HG02885 (cell line): ENCODE measurements around the gene ARHGAP30.
A peak's percentile ranks its signal among the peaks of the same experiment; 100 is the strongest.
"Not testable (repeated sequence)": the region's sequence is repeated elsewhere in the genome, so short reads cannot be mapped to it uniquely, and the experiment has no call there.

Source experiments
- ATAC-seq: cut with Tn5 transposase; IDR thresholded peaks from one replicate; pipeline ENCODE4 v1.9.1; 2021; ENCODE audit warnings: mild to moderate bottlenecking; ENCODE audit not compliant: unreplicated experiment, poor library complexity

ARHGAP30 gene

GRCh38 chr1:161019111-161019660 is 50.5 kb downstream of the ARHGAP30 start:
- not testable (repeated sequence) for ATAC-seq

DNA sequence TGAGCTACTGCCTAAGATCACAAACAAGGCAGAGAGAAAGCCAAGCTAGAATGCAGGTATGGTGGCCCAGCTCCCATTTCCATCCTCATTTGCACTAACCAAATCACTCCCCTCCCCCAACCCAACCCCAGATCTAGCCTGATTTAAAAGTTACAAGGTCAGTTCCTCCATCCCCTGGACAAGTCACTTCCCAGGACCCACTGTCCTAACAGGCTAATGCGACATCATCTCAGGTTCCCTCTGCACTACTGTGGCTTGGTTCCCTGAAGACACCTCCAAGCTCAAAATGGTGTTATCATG is 51.1 kb downstream of the ARHGAP30 start:
- no peak for ATAC-seq

GRCh38 chr1:161017756-161018630 is 51.7 kb downstream of the ARHGAP30 start:
- ATAC-seq, result no peak

- not testable (repeated sequence) for ATAC-seq
These were observed 52.5 kb downstream of the ARHGAP30 start for GRCh38 chr1:161017181-161017580.

GRCh38 chr1:161016683-161017082 is 53.0 kb downstream of the ARHGAP30 start:
- ATAC-seq, result not testable (repeated sequence)

DNA sequence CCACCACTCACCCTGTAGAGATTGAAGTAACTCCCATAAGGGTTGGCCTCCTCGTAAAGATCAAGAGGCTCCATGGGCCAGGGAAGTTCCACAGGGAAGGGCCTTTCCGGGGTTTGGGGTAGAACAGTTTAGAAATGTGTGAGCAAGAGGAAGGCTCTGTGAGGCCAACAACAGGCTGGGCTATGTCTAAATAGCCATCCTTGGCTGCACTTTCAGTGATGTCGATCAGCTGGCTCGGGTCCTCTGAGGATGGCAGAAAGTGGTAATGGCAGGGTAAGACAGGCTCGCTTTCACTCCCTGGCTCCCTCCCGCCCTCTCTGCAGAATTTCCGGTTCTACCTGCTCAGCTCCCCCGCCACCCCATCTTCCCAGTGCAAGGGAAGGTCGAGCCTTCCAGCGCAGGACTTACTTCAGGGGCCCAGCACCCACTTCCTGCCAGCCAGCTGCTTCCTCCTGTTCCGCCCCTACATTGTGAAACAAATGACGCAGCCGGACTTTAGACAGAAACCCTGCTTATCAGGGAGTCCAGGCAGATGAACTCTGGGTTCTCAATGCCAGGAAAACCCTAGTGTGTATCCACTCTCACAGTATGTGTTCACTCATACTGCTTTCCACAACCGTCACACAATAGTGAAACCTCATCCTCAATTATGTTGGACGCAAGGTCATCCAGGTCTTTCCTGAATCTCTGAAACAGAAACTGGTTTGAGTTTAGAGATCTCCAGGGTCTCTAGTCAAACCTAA is 56.0 kb downstream of the ARHGAP30 start:
- peak; percentile 93 for ATAC-seq

DNA sequence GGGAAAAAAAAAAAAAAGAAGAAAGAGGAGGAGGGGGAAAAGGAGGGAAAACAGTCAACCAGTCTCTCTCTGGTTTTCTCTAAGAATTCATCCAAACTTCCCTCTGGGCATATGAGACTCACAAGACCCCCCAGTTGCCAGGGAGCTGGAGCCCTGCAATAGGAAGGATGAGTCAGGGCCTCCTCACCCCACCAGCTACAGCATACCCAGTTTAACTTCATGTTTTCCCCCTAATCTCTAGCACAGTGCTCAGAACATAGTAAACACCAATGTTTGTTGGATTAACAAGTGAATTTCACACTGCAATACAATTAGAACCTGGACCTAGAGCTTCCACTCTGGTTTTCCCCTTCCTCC is 56.6 kb downstream of the ARHGAP30 start:
- ATAC-seq, result peak; percentile 22

- ATAC-seq, result no peak
These were observed 57.3 kb downstream of the ARHGAP30 start for GRCh38 chr1:161012420-161012819.

DNA sequence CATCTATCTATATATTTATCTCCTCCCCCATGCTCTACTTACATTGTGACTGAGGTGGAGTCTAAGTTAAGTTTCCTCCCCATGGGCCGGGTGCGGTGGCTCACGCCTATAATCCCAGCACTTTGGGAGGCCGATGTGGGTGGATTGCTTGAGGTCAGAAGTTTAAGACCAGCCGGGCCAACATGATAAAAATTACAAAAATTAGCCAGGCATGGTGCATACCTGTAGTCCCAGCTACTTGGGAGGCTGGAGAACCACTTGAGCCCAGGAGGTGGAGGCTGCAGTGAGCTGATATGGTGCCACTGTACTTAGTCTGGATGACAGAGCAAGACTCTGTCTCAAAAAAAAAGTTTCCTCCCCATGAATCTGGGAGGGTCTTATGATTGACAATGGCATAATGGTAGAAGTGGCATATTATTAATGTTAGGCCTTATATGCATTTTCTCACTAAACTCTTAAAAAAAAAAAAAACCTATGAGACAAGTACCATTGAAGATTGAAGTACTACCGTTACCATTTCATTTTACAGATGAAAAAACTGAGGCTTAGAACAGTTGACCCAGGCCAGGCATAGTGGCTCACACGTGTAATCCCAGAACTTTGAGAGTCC is 60.0 kb downstream of the ARHGAP30 start:
- ATAC-seq, result no peak

DNA sequence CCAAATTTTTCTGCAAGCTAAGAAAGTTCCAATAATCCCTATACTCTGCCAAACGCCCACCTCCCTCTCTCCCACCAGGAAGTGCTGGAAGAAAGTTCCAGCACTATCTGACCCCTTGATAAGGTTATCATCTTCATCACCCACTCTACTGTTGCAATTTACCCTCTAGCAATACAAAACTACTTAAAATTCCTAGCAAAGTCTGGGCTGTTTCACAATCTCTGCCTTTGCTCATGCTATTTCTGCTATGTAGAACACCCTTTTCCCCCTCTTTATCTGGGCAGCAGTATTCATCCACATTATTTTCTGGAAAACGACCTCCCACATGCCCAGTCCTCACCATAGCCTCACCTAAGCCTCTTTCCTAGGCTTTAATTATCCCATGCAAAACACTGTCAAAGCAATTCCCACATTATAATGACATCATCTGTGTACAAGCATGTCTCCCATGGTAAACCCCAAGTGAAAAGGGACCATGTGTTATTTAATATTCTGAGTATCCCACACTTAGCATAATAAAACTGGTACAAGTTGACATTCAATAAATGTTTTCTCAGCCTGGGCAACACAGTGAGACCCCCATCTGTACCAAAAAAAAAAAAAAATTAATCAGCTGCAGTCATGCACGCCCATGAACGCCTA is 60.7 kb downstream of the ARHGAP30 start:
- ATAC-seq, result no peak

GRCh38 chr1:161007369-161007768 is 62.3 kb downstream of the ARHGAP30 start:
- no peak for ATAC-seq

DNA sequence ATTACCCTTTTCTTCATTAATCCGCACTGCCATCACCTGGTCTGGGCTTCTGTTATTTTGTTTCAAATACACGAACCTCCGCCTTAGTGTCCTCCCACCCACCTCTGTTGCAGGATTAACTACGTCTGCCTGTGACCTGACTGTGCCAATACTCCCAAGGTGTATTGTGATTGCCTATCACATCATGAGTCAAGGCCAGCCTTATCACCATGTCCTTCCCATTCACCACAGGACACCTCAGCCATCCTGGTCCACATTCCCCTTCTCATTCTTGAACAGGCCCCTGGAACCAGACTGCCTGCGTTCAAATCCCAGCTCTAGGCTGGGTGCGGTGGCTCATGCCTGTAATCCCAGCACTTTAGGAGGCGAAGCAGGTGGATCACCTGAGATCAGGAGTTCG is 63.1 kb downstream of the ARHGAP30 start:
- ATAC-seq, result no peak

- ATAC-seq, result no peak
These were observed 68.2 kb downstream of the ARHGAP30 start for GRCh38 chr1:161001525-161001924.

DNA sequence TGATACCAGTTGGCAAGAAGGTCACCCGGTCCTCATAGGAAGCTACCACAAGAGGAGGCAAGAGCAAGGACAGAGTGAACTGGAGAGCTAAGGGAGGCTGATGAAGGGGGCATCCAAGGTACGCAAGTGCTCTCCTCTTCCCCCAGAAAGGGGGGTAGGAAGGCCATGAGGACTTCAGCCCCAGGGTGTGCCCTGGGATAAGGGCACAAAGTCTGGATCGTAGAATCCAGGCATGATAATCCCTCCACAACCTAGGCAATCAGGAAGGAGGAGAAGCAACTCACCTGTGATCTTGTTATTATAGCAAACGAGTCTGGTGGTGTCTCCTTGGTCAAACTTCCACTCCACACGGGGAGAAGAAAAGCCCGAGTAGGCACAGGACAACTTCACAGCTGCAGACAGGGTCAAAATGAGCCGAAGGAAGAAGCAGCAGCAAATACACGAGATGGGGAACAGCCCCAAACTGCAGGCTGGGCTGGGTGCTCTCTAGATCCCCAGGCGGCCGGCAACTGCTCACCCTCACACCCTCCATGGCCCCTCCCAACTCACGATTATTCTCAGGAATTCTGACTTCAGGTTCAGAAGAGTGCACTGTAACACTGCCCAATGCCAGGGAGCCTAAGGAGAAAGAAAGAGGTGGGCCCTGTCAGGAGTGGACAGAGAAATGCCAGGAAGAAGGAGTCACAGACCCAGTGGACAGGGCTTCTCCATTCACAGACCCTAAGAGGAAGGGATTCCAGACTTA is 68.8 kb downstream of the ARHGAP30 start:
- no peak for ATAC-seq

GRCh38 chr1:160999376-160999775 is 70.3 kb downstream of the ARHGAP30 start:
- no peak for ATAC-seq

DNA sequence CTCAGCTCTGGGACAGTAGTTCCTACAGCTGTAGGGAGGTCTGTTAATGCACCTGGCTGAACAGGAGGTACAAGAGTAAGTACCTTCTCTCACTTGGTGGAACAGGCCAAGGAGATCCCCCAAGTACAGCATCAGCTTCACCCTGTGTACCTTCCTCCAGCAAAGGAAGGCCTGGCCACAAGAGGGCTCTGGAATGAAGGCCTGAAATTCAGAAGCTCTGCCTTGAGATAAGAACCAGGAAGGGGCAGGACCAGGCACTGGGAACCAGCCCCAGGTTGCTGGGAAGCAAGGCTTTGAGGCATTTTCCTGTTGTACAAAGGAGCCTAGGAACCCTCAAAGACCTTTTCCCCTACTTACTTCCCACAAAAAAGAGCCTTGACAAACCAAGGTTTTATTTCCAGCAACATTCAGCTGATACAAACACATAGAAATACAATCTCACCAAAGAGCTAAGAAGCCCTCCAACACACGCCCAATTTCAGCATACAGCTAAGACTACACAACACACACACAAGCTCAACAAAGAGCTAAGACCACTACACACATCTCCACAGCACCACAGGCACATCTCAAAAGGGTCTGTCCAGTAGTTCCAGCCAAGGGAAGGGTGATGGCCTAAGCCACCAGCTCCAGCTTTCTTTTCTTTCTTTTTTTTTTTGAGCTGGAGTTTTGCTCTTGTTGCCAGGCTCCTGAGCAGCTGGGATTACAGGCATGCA is 72.2 kb downstream of the ARHGAP30 start:
- no peak for ATAC-seq
